H1 (cell line): ENCODE results near the gene IFNK. TPM values are rescaled to one million over a fixed set of nuclear protein-coding genes. Genes with fewer than 3 reads are reported as not detected.

Experiments used
- CTCF ChIA-PET: fragments of 300-600 bp; sonication (Branson Sonifier 250); formaldehyde crosslinking; loops from one replicate; lab custom pipeline; 2021; ENCODE audit not compliant: partially characterized antibody; lab: Charles Lee
- POLR2A ChIA-PET: fragments of 300-600 bp; sonication (Branson Sonifier 250); formaldehyde crosslinking; loops from one replicate; lab custom pipeline; 2021; ENCODE audit warnings: inconsistent platforms; ENCODE audit not compliant: partially characterized antibody; lab: Charles Lee
- DNase-seq, 2 experiments: peaks; one replicate each; pipeline versions ENCODE4 v3.0.0 to v3.0.0-alpha.2; 2010 to 2022; ENCODE audit warnings: low spot score in 2 of 2, low read depth in 1 of 2, mixed read lengths in 1 of 2
- FAIRE-seq: peaks from 2 replicates; lab custom pipeline; 2011; peaks lifted over from hg19 to GRCh38; lab: Jason Lieb, UNC
- H2AFZ ChIP-seq: 2 replicates; pipeline ENCODE4 v1.8.1; 2012; ENCODE audit warnings: low read length, inconsistent platforms
- H2AK5ac ChIP-seq: 2 replicates; pipeline ENCODE4 v1.6.1; 2013; ENCODE audit warnings: low read depth, low read length
- H2BK120ac ChIP-seq: replicated peaks from 2 replicates; pipeline ENCODE3; 2013; ENCODE audit warnings: low read depth, low read length, inconsistent platforms
- H2BK12ac ChIP-seq: 2 replicates; pipeline ENCODE4 v1.6.1; 2013; ENCODE audit warnings: low read depth, low read length
- H2BK15ac ChIP-seq: 2 replicates; pipeline ENCODE4 v1.6.1; 2013; ENCODE audit warnings: low read length
- H2BK20ac ChIP-seq: 2 replicates; pipeline ENCODE4 v1.6.1; 2013; ENCODE audit warnings: low read length
- H2BK5ac ChIP-seq: 2 replicates; pipeline ENCODE4 v1.6.1; 2013; ENCODE audit warnings: low read depth, low read length
- H3K14ac ChIP-seq: 2 replicates; pipeline ENCODE4 v1.6.1; 2013; ENCODE audit warnings: inconsistent platforms; ENCODE audit not compliant: insufficient read length
- H3K18ac ChIP-seq: 2 replicates; pipeline ENCODE4 v1.6.1; 2013; ENCODE audit warnings: low read length; ENCODE audit errors: extremely low read depth
- H3K23ac ChIP-seq: 2 replicates; pipeline ENCODE4 v1.6.1; 2013; ENCODE audit warnings: inconsistent platforms; ENCODE audit not compliant: insufficient read length
- H3K23me2 ChIP-seq: 2 replicates; pipeline ENCODE4 v1.6.1; 2013; ENCODE audit warnings: low read depth, low read length
- H3K27ac ChIP-seq: 2 replicates; pipeline ENCODE4 v1.6.1; 2011; ENCODE audit warnings: low read depth, low read length, inconsistent platforms
- H3K27me3 ChIP-seq, 4 experiments: replicated peaks in 1 of 4; 1 replicate in 1 of 4; 2 replicates in 3 of 4; pipeline versions ENCODE4 v1.6.1 to v1.8.1; 2011 to 2013; ENCODE audit warnings: low read length in 3 of 4, mild to moderate bottlenecking in 3 of 4, inconsistent platforms in 2 of 4, mixed read lengths in 2 of 4, moderate library complexity in 1 of 4; ENCODE audit not compliant: control insufficient read depth in 3 of 4, insufficient read depth in 3 of 4; ENCODE audit errors: extremely low read depth in 1 of 4
- H3K36me3 ChIP-seq, 4 experiments: 2 replicates each; pipeline versions ENCODE4 v1.6.1 to v1.8.1; 2011 to 2013; ENCODE audit warnings: mild to moderate bottlenecking in 4 of 4, low read length in 3 of 4, moderate library complexity in 2 of 4, control low read depth in 1 of 4, inconsistent platforms in 1 of 4; ENCODE audit not compliant: insufficient read depth in 4 of 4, control insufficient read depth in 2 of 4
- H3K4ac ChIP-seq: replicated peaks from 2 replicates; pipeline ENCODE3; 2013; ENCODE audit warnings: low read length, low read depth, mixed read lengths, inconsistent platforms; ENCODE audit not compliant: insufficient read length
- H3K4me1 ChIP-seq, 4 experiments: replicated peaks in 1 of 4; 1 replicate in 1 of 4; 2 replicates in 3 of 4; pipeline versions ENCODE4 v1.6.1 to v1.8.1; 2011 to 2013; ENCODE audit warnings: low read length in 3 of 4, inconsistent platforms in 2 of 4, mixed read lengths in 1 of 4; ENCODE audit not compliant: insufficient read depth in 4 of 4, control insufficient read depth in 3 of 4
- H3K4me2 ChIP-seq, 2 experiments: 2 replicates each; pipeline versions ENCODE4 v1.6.1 to v1.8.1; 2011 to 2013; ENCODE audit warnings: low read depth in 2 of 2, low read length in 2 of 2, control low read depth in 1 of 2, inconsistent platforms in 1 of 2, mild to moderate bottlenecking in 1 of 2; ENCODE audit not compliant: insufficient read depth in 1 of 2
- H3K4me3 ChIP-seq, 4 experiments: fragments of 200-600, 300-600 bp in 1 of 4; sonication (generic), shearing (Covaris generic), sonication (Bioruptor Twin) in 1 of 4; 2 replicates each; pipeline versions ENCODE4 v1.5.1 to v1.8.1; 2011 to 2016; ENCODE audit warnings: low read length in 4 of 4, low read depth in 3 of 4, control low read depth in 2 of 4, inconsistent platforms in 2 of 4, mild to moderate bottlenecking in 2 of 4, mixed read lengths in 1 of 4, moderate library complexity in 1 of 4; ENCODE audit not compliant: insufficient read depth in 2 of 4; ENCODE audit errors: extremely low read depth in 1 of 4
- H3K56ac ChIP-seq: replicated peaks from 2 replicates; pipeline ENCODE3; 2013; ENCODE audit warnings: low read depth, mild to moderate bottlenecking, mixed read lengths, low read length, inconsistent platforms; ENCODE audit not compliant: insufficient read length
- H3K79me1 ChIP-seq: 2 replicates; pipeline ENCODE4 v1.6.1; 2013; ENCODE audit warnings: low read depth, low read length, control low read depth
- H3K79me2 ChIP-seq, 2 experiments: 2 replicates each; pipeline versions ENCODE4 v1.6.1 to v1.8.1; 2012 to 2013; ENCODE audit warnings: low read length in 2 of 2, mild to moderate bottlenecking in 2 of 2, inconsistent platforms in 1 of 2; ENCODE audit not compliant: insufficient read depth in 2 of 2, control insufficient read depth in 1 of 2
- H3K9ac ChIP-seq, 4 experiments: replicated peaks in 1 of 4; 1 replicate in 1 of 4; 2 replicates in 3 of 4; pipeline versions ENCODE4 v1.6.1 to v1.8.1; 2011 to 2013; ENCODE audit warnings: low read depth in 3 of 4, low read length in 3 of 4, control low read depth in 2 of 4, mild to moderate bottlenecking in 2 of 4, moderate library complexity in 2 of 4, inconsistent platforms in 1 of 4; ENCODE audit errors: extremely low read depth in 1 of 4
- H3K9me3 ChIP-seq, 2 experiments: 2 replicates each; pipeline versions ENCODE4 v1.6.1 to v1.8.1; 2012 to 2013; ENCODE audit warnings: mild to moderate bottlenecking in 2 of 2, moderate library complexity in 2 of 2, control low read depth in 1 of 2, inconsistent platforms in 1 of 2, low read depth in 1 of 2, low read length in 1 of 2, mixed read lengths in 1 of 2; ENCODE audit not compliant: insufficient read depth in 2 of 2
- H4K20me1 ChIP-seq, 2 experiments: replicated peaks in 1 of 2; 2 replicates each; pipeline versions ENCODE3 to v1.8.1; 2011 to 2013; ENCODE audit warnings: inconsistent platforms in 2 of 2, low read length in 2 of 2, mild to moderate bottlenecking in 1 of 2; ENCODE audit not compliant: insufficient read depth in 2 of 2, control insufficient read depth in 1 of 2
- H4K5ac ChIP-seq: 2 replicates; pipeline ENCODE4 v1.6.1; 2013; ENCODE audit warnings: low read length, low read depth, mixed read lengths, inconsistent platforms; ENCODE audit not compliant: insufficient read length
- H4K8ac ChIP-seq: 2 replicates; pipeline ENCODE4 v1.8.0; 2013; ENCODE audit warnings: mild to moderate bottlenecking, moderate library complexity, low read length, inconsistent platforms; ENCODE audit not compliant: insufficient read depth; ENCODE audit errors: extremely low read depth
- H4K91ac ChIP-seq: replicated peaks from 2 replicates; pipeline ENCODE3; 2013; ENCODE audit warnings: low read length, mixed read lengths, inconsistent platforms; ENCODE audit not compliant: insufficient read length
- BACH1 ChIP-seq: IDR thresholded peaks from 2 replicates; pipeline ENCODE4 v1.6.1; 2012; ENCODE audit warnings: low read length, improper control_type of control experiment
- CBX8 ChIP-seq: fragments of 300-800, 300-1000 bp; sonication (generic); IDR thresholded peaks from 2 replicates; pipeline ENCODE4 v1.7.1; 2016; ENCODE audit warnings: low read depth, low read length, borderline replicate concordance
- CREB1 ChIP-seq: IDR thresholded peaks from 2 replicates; pipeline ENCODE4 v1.6.1; 2012; ENCODE audit warnings: inconsistent platforms
- EZH2 ChIP-seq: fragments of 200-600 bp; sonication (generic); IDR thresholded peaks from 2 replicates; pipeline ENCODE4 v1.7.1; 2012; ENCODE audit warnings: low read depth, mild to moderate bottlenecking, moderate library complexity, low read length, inconsistent platforms; ENCODE audit not compliant: severe bottlenecking
- FOSL1 ChIP-seq: IDR thresholded peaks from 2 replicates; pipeline ENCODE4 v1.6.1; 2011; ENCODE audit warnings: mild to moderate bottlenecking, low read depth, low read length, moderate library complexity; ENCODE audit not compliant: insufficient read depth
- GABPA ChIP-seq: IDR thresholded peaks from 2 replicates; pipeline ENCODE4 v1.6.1; 2011; ENCODE audit warnings: mild to moderate bottlenecking, low read length, moderate library complexity, borderline replicate concordance; ENCODE audit not compliant: insufficient read depth
- HDAC6 ChIP-seq: IDR thresholded peaks from one replicate; pipeline ENCODE4 v1.7.1; 2012; ENCODE audit warnings: low read depth, mild to moderate bottlenecking, inconsistent platforms, low read length, moderate library complexity
- JUN ChIP-seq: IDR thresholded peaks from 2 replicates; pipeline ENCODE4 v1.6.1; 2011; ENCODE audit warnings: low read depth, mild to moderate bottlenecking, improper control_type of control experiment, low read length
- MAFK ChIP-seq: IDR thresholded peaks from 2 replicates; pipeline ENCODE4 v1.6.1; 2012; ENCODE audit warnings: low read depth, mild to moderate bottlenecking, improper control_type of control experiment, low read length
- SUZ12 ChIP-seq: fragments of 200-600 bp; sonication (generic); IDR thresholded peaks from 2 replicates; pipeline ENCODE4 v1.6.1; 2012; ENCODE audit warnings: mild to moderate bottlenecking, inconsistent platforms, low read length, moderate library complexity, mixed read lengths
- TAF7 ChIP-seq: optimal IDR thresholded peaks from 2 replicates; pipeline ENCODE3; 2011; ENCODE audit warnings: low read depth, mild to moderate bottlenecking, inconsistent platforms, low read length, moderate library complexity, borderline replicate concordance
- TBP ChIP-seq: IDR thresholded peaks from 2 replicates; pipeline ENCODE4 v1.6.1; 2011; ENCODE audit warnings: low read depth, low read length, improper control_type of control experiment
- YY1 ChIP-seq: IDR thresholded peaks from 2 replicates; pipeline ENCODE4 v1.6.1; 2011; ENCODE audit warnings: low read depth, mild to moderate bottlenecking, low read length
- WGBS, 2 experiments: shearing (Covaris generic) in 1 of 2; methylation state at CpG; one replicate each; pipeline versions ENCODE4 v1.1.6 to v1.1.7; 2013 to 2015; ENCODE audit warnings: low lambda C conversion rate in 2 of 2, mixed read lengths in 2 of 2, inconsistent platforms in 1 of 2, low coverage in 1 of 2, missing lambda C conversion rate in 1 of 2; ENCODE audit not compliant: insufficient replicate concordance in 2 of 2, insufficient coverage in 1 of 2, insufficient read length in 1 of 2; ENCODE audit errors: extremely low coverage in 1 of 2, missing lambda C conversion rate in 1 of 2; 5-methylcytosine and 5-hydroxymethylcytosine counted together
- polyA plus RNA-seq, 7 experiments: library from polyadenylated mRNA; depleted of rRNA in 3 of 7; stranded (reverse) in 5 of 7; unstranded in 2 of 7; fragments of >200 nt in 5 of 7; fragments of 200-250 nt in 2 of 7; gene quantifications; 1 replicate in 5 of 7; 2 replicates in 1 of 7; 4 replicates in 1 of 7; pipeline versions ENCODE4 v1.2.1 to v1.2.3, GENCODE V29; 2011 to 2013; ENCODE audit warnings: missing spikeins in 2 of 7, mixed read lengths in 2 of 7
- total RNA-seq: library from RNA; stranded (reverse); fragmentation: NEBNext Ultra II Directional; extraction: Animal tissue kit (Norgen Biotek cat#: 25700); gene quantifications from 2 replicates; pipeline ENCODE4 v1.2.1, GENCODE V29; 2021
- TF ChIP-seq, protein P1 (sequence below): IDR thresholded peaks from 2 replicates; pipeline ENCODE4 v1.6.1; 2011; ENCODE audit warnings: low read depth, mild to moderate bottlenecking, low read length; ENCODE audit not compliant: insufficient read depth

IFNK gene
- total and polyA plus RNA-seq, 2 of the 8 experiments (the other 6 are each of a cell fraction or from before 2014, with no cell fraction given), result not detected

DNA sequence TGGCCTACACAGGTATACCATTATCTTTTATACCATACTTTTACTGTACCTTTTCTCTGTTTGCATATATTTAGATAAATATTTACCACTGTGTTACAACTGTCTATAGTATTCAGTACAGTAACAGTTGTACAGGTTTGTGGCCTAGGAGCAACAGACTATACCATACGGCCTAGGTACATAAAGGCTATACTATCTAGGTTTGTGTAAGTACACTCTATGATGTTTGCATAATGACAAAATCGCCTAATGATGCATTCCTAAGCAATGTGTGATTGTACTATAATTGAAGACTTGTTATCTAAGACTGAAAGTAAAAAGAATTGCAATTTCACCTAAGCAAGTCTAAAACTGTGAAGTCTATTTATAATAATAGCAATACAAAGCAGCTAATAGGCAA lies 45.3 kb downstream of the IFNK start:
- POLR2A ChIA-PET, result no interaction called here
- Histone ChIP-seq H2BK120ac (no peak overlapping the region), H3K23ac (no peak overlapping the region), H3K27me3 (no peaks in the 10 kb centered on the region; a peak in 1 of 7 replicates), H3K23me2 (peaks cover 7% of the 10 kb centered on the region), H2BK15ac (no peak overlapping the region), H3K36me3 (peaks cover 0 to 22% (median 3%) of the 10 kb centered on the region in 4 experiments; a peak in 3 of 8 replicates), H2AK5ac (no peak overlapping the region), H2AFZ (no peak overlapping the region), H3K14ac (no peak overlapping the region), H2BK12ac (no peak overlapping the region), H3K56ac (no peak overlapping the region), H3K79me1 (0 out of 2 replicates have a peak, but pooled peaks cover 2% of the 10 kb centered on the region), H2BK5ac (no peak overlapping the region), H3K79me2 (peaks cover 0 to 43% of the 10 kb centered on the region in 2 experiments; a peak in 2 of 4 replicates), H3K4ac (no peak overlapping the region), H3K27ac (no peak overlapping the region), H3K4me3 (no peak overlapping the region), H2BK20ac (no peak overlapping the region), H4K91ac (no peak overlapping the region), H4K8ac (no peak overlapping the region), H3K4me2 (no peak overlapping the region), H3K9me3 (no peaks in the 10 kb centered on the region), H4K5ac (no peak overlapping the region), H3K18ac (no peak overlapping the region), H3K4me1 (peaks cover 0 to 5% (median 1%) of the 10 kb centered on the region in 4 experiments; a peak in 4 of 7 replicates), H4K20me1 (peaks cover 0 to 6% of the 10 kb centered on the region in 2 experiments), H3K9ac (no peak overlapping the region)
- DNase-seq (no peak), FAIRE-seq (no peak)
- CTCF ChIA-PET, result interaction anchor here (1.3 kb wide), 1 partner anchor 504 kb away, joined by 3 read pairs; no protein-coding TSS in a partner anchor
- WGBS, 2 experiments, result 84% methylated on average over 2 of the region's 2 CpGs; no CpG with 5 or more reads in 1 of the 2 experiments
- TF ChIP-seq EZH2 (no peak), GABPA (no peak), FOSL1 (no peak), BACH1 (no peak), TAF7 (no peak), HDAC6 (no peak), YY1 (no peak), MAFK (no peak), TBP (no peak), CREB1 (no peak), SUZ12 (no peak), CBX8 (no peak), JUN (no peak)
- TF ChIP-seq, protein P1, sequence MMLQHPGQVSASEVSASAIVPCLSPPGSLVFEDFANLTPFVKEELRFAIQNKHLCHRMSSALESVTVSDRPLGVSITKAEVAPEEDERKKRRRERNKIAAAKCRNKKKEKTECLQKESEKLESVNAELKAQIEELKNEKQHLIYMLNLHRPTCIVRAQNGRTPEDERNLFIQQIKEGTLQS, result no peak
